Vagina (tissue), 2 donors: ENCODE measurements around the gene KL. TPM values are rescaled to one million over a fixed set of nuclear protein-coding genes. Genes with fewer than 3 reads are reported as not detected.

Experiments
- DNase-seq, 2 donors: peaks; one replicate each; pipeline ENCODE4 v3.0.0-alpha.2; 2017; ENCODE audit errors: extremely low spot score in 2 of 2
- H3K27ac ChIP-seq: fragments of 200-600 bp; sonication (generic); one replicate; pipeline ENCODE4 v1.5.1; 2019
- H3K27me3 ChIP-seq: fragments of 200-600 bp; sonication (generic); one replicate; pipeline ENCODE4 v1.5.1; 2019
- H3K36me3 ChIP-seq, 2 donors: fragments of 200-600 bp; sonication (generic); one replicate each; pipeline ENCODE4 v1.5.1; 2017 to 2019
- H3K4me1 ChIP-seq: fragments of 200-600 bp; sonication (generic); one replicate; pipeline ENCODE4 v1.5.1; 2019
- H3K4me3 ChIP-seq, 2 donors: fragments of 200-600 bp; sonication (generic); 1 replicate in 1 of 2; 2 replicates in 1 of 2; pipeline ENCODE4 v1.5.1; 2016 to 2019
- H3K9me3 ChIP-seq: fragments of 200-600 bp; sonication (generic); one replicate; pipeline ENCODE4 v1.5.1; 2019
- POLR2A ChIP-seq, 2 donors: fragments of 450-650 bp; IDR thresholded peaks; one replicate each; pipeline ENCODE4 v1.6.1; 2017; ENCODE audit warnings: antibody characterized with exemption in 2 of 2, mild to moderate bottlenecking in 2 of 2, moderate library complexity in 2 of 2
- POLR2AphosphoS5 ChIP-seq, 2 donors: sonication (generic); formaldehyde crosslinking; IDR thresholded peaks; one replicate each; pipeline ENCODE4 v1.9.0; 2017; ENCODE audit warnings: antibody characterized with exemption in 2 of 2, mild to moderate bottlenecking in 2 of 2, low read depth in 1 of 2; ENCODE audit not compliant: insufficient read depth in 1 of 2
- intact Hi-C: fragments of 100-400 bp; cut with DNase I; formaldehyde crosslinking; loops from one replicate; pipeline ENCODE4 v1.15.1; 2023
- total RNA-seq: library from RNA; depleted of rRNA; stranded (reverse); fragments of >200 nt; gene quantifications from one replicate; pipeline ENCODE4 v1.2.3, GENCODE V29; 2016
- TF ChIP-seq, protein P1 (sequence below), 3 experiments: fragments of 450-650 bp in 2 of 3; fragments of 200-600 bp in 1 of 3; sonication (generic) in 1 of 3; IDR thresholded peaks; one replicate each; pipeline ENCODE4 v1.5.1; 2017 to 2019; ENCODE audit warnings: antibody characterized with exemption in 3 of 3, mild to moderate bottlenecking in 2 of 3, moderate library complexity in 2 of 3

The KL gene
- total RNA-seq, 1 donor from 2014 or later, result 1.7 TPM

GRCh38 chr13:32984857-32985626, 31.2 kb upstream of the KL start:
- TF ChIP-seq, protein P1, sequence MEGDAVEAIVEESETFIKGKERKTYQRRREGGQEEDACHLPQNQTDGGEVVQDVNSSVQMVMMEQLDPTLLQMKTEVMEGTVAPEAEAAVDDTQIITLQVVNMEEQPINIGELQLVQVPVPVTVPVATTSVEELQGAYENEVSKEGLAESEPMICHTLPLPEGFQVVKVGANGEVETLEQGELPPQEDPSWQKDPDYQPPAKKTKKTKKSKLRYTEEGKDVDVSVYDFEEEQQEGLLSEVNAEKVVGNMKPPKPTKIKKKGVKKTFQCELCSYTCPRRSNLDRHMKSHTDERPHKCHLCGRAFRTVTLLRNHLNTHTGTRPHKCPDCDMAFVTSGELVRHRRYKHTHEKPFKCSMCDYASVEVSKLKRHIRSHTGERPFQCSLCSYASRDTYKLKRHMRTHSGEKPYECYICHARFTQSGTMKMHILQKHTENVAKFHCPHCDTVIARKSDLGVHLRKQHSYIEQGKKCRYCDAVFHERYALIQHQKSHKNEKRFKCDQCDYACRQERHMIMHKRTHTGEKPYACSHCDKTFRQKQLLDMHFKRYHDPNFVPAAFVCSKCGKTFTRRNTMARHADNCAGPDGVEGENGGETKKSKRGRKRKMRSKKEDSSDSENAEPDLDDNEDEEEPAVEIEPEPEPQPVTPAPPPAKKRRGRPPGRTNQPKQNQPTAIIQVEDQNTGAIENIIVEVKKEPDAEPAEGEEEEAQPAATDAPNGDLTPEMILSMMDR (IDR thresholded peaks at IDR 0.05), result no peak
- TF ChIP-seq POLR2A (IDR thresholded peaks at IDR 0.05), result no peak
- no peak for TF ChIP-seq POLR2AphosphoS5 (IDR thresholded peaks at IDR 0.05; ENCODE audit: insufficient read depth in 1 of 2, low read depth in 1 of 2)

DNA sequence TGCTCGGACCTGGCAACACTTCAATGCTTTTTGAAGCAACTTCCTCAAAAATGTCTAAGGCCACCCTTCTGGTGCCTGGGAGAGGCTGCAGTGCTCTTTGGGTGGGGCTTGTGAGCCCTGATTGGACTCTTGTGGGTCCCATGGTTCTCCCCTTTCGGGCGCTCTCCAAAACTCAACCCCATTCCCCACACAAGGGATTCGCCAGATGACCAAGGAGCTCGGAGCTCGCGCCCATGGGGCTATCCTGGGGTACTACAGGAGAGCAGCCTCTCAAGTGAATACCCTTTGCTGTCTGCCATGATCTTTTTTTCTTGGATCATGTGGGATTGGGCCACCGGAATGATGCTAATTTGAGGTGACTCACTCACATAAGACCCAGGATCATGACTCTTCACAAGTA, 29.7 kb upstream of the KL start:
- no peaks in the 10 kb centered on the region for H3K4me1 ChIP-seq
- no peak for DNase-seq
- TF ChIP-seq POLR2AphosphoS5 (IDR thresholded peaks at IDR 0.05; ENCODE audit: insufficient read depth in 1 of 2, low read depth in 1 of 2), result no peak
- TF ChIP-seq, protein P1 (IDR thresholded peaks at IDR 0.05), result no peak
- no peak for TF ChIP-seq POLR2A (IDR thresholded peaks at IDR 0.05)
- no peak overlapping the region for H3K4me3 ChIP-seq
- no peak overlapping the region for H3K27ac ChIP-seq
- H3K27me3 ChIP-seq, result no peaks in the 10 kb centered on the region
- H3K9me3 ChIP-seq, result no peaks in the 10 kb centered on the region
- H3K36me3 ChIP-seq, result no peaks in the 10 kb centered on the region
- intact Hi-C loops, result no loop called here

More at GRCh38 chr13:32984857-32985626, 31.2 kb upstream of the KL start:
- H3K36me3 ChIP-seq, result no peaks in the 10 kb centered on the region
- DNase-seq, result no peak
- intact Hi-C loops, result no loop called here
- H3K4me3 ChIP-seq, result no peak overlapping the region
- H3K27me3 ChIP-seq, result no peaks in the 10 kb centered on the region
- H3K4me1 ChIP-seq, result no peaks in the 10 kb centered on the region
- no peaks in the 10 kb centered on the region for H3K9me3 ChIP-seq
- H3K27ac ChIP-seq, result no peak overlapping the region

DNA sequence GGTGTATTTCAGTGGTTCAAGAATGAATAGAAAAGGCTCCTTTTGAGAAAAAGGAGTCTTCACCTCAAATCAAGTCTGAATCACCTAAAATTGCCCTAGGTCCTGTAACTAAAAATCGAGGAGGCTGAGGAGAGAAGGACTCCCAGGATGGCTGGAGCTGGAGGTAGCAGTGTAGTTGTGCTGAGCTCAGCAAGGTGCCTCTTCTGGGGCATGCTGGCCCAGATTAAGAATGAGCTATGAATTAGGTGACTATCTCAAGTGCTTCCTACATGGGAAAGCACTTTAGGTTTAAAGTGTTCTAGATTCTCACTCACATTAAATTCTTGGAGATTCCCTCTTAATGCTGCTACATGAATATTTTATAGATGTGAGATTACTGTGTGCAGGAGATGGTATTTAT, 28.8 kb upstream of the KL start:
- Histone ChIP-seq H3K4me1 (no peaks in the 10 kb centered on the region), H3K27ac (no peak overlapping the region), H3K4me3 (no peak overlapping the region), H3K27me3 (no peaks in the 10 kb centered on the region), H3K9me3 (no peaks in the 10 kb centered on the region), H3K36me3 (no peaks in the 10 kb centered on the region)
- TF ChIP-seq, protein P1 (IDR thresholded peaks at IDR 0.05), result no peak
- TF ChIP-seq POLR2AphosphoS5 (IDR thresholded peaks at IDR 0.05; ENCODE audit: insufficient read depth in 1 of 2, low read depth in 1 of 2) (no peak), POLR2A (IDR thresholded peaks at IDR 0.05) (no peak)
- intact Hi-C loops, result no loop called here
- DNase-seq, result no peak

DNA sequence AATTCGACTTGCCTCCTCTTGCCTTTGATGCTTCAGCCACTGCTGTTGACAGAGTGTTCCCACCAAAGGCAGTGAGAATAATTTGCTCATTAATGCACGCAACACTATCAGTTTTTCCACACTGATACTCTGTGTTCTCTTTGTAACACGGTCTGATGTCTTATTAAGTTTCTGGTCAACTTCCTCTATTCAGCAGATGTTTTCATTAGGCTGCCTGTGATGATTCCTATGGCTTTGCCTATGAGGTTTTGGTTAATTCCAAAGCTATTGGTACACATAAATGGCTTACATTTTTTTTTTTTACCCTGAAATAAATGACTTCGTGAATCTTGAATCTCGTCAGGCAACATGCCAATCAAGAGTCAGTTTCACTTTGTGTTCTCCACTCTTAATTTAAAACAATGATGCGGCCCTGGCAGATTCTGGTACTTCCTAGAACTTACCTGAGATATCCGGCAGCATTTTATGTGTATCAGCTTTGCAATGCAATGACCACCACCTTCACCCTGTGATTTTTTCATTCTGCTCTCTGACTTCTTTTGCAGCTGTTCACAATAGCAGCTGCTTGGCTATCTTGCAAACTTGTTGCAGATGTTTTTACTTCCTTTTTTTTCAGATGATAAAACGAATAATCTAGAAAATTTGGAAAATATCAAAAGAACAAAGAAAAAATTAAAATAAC, 27.5 kb upstream of the KL start:
- DNase-seq, result no peak
- no peak overlapping the region for H3K4me3 ChIP-seq
- TF ChIP-seq POLR2AphosphoS5 (IDR thresholded peaks at IDR 0.05; ENCODE audit: insufficient read depth in 1 of 2, low read depth in 1 of 2), result no peak
- no peak for TF ChIP-seq POLR2A (IDR thresholded peaks at IDR 0.05)
- TF ChIP-seq, protein P1 (IDR thresholded peaks at IDR 0.05), result no peak

DNA sequence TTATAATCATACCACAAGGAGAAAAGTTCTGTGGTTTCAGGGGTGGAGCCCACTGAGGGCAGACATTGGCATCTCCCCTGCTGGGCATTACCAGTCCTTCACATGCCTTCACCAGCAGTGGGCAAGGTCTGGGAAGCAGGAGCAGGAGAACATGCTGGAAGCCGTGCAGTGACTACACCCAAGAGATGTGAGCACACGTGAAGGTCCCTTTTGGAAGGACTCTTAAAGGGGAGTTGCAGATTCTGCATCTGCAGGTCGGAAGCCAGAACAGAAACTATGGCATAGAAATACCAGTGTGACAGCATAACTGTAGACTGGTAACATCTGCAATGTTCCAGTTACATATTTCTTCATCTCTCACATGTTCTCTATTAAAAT, 26.9 kb upstream of the KL start:
- no peaks in the 10 kb centered on the region for H3K27me3 ChIP-seq
- DNase-seq, result no peak
- intact Hi-C loops, result no loop called here
- TF ChIP-seq POLR2A (IDR thresholded peaks at IDR 0.05) (no peak), POLR2AphosphoS5 (IDR thresholded peaks at IDR 0.05; ENCODE audit: insufficient read depth in 1 of 2, low read depth in 1 of 2) (no peak)
- TF ChIP-seq, protein P1 (IDR thresholded peaks at IDR 0.05), result no peak
- no peaks in the 10 kb centered on the region for H3K9me3 ChIP-seq
- no peaks in the 10 kb centered on the region for H3K4me1 ChIP-seq
- H3K36me3 ChIP-seq, result no peaks in the 10 kb centered on the region
- no peak overlapping the region for H3K27ac ChIP-seq
- H3K4me3 ChIP-seq, result no peak overlapping the region

More for the DNA sequence above, 27.5 kb upstream of the KL start:
- H3K9me3 ChIP-seq, result no peaks in the 10 kb centered on the region
- no peaks in the 10 kb centered on the region for H3K27me3 ChIP-seq
- no peaks in the 10 kb centered on the region for H3K36me3 ChIP-seq
- no peaks in the 10 kb centered on the region for H3K4me1 ChIP-seq
- no peak overlapping the region for H3K27ac ChIP-seq
- intact Hi-C loops, result no loop called here
